NCI-H2107 treated with DMSO at 0.1 percent for 48 hours (cell line): ENCODE results near the gene EHMT2.
"Not testable (repeated sequence)": the region's sequence is repeated elsewhere in the genome, so short reads cannot be mapped to it uniquely, and the experiment has no call there.

Experiments used
- DNase-seq: peaks from one replicate; lab custom pipeline; 2025; ENCODE audit not compliant: unreplicated experiment; lab: John Stamatoyannopoulos, UW

EHMT2 gene

GRCh38 chr6:31871046-31871659, 26.3 kb downstream of the EHMT2 start:
- DNase-seq: no peak

DNA sequence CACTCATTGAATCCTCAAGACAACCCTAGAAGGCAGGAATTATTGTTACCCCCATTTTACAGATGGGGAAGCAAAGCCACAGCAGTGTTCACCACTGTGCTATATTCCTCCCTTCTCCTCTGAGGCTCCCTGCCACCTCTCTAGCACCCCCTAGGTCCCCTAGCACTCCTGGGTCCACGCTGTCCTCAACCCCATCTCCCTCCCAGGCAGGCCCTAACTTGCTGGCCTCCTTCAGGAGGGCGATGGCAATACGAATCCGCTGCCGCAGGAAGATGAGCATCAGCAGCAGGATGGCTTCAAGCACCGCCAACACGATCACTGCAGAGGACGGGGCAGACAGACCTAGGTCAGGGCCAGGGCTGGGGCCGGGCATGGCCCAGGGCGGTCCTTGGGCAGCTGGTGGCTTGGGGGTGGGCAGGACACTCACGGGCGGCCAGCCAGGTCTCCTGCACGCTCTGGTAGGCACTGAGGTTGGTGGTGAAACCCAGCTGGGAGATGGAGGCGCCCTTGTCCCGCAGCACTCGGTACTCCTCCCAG, 27.0 kb downstream of the EHMT2 start:
- no peak for DNase-seq

- DNase-seq: no peak
Measured at GRCh38 chr6:31869343-31869742, 28.2 kb downstream of the EHMT2 start.

- DNase-seq: not testable (repeated sequence)
Measured at GRCh38 chr6:31868658-31868971, 28.9 kb downstream of the EHMT2 start.

DNA sequence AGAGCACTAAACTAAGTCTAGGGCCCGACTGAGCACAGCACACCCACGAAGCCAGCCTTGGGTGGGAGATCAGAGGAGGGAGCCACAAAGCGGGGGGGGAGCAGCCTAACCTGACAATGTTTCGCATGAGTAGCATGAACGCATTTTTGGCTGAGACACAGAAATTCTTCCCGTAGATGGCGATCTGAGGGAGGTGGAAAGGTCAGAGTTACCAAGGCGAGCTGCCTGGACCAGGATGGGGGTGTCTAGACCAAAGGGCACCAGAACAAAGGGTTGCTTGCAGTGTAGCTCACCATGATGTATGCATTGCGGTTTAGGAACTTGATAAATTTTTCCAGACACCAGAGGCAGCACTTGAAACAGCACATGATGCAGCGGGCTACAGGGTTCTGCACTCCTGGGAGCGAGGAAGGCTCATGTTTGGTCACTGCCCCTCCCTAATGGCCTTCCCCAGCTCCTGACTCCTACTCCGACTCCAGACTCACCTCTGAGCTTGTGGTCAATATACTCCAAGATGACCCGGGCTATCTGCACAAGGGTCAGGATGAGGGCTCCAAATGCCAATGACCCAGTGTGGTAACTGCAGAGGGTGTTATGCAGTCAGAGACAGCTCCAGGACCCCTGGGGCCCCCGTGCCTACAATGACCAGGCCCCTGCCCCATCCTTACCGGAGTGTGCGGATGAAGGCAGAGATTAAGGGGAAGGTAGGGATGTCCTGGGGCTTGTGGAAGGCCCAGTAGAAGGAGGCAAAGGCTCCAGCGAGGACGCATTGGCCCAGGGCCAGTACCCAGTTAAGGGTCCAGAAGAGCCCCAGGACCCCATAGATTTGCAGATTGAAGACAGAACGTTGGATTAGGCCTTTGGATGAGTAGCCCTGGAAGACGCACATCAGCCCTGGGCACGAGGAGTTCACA, 32.0 kb downstream of the EHMT2 start:
- no peak for DNase-seq

DNA sequence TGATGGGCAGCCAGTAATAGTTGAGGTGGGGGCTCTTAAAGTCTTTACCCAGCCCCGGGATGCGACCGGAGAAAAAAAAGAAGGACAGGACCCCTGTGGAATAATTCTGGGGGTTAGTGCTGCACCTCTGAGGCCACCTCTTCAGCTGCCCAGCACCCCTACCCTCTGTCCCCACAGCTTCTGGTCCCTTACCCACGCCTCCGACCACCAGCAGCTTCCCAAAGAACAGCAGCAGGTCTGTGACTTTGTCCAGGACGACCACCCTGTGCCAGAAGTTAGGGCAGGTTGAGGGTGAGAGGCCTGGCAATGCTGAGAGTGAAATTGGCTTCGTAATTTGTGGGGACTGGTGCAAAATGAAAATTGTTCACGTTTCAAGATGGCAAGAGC, 32.7 kb downstream of the EHMT2 start:
- DNase-seq: no peak

DNA sequence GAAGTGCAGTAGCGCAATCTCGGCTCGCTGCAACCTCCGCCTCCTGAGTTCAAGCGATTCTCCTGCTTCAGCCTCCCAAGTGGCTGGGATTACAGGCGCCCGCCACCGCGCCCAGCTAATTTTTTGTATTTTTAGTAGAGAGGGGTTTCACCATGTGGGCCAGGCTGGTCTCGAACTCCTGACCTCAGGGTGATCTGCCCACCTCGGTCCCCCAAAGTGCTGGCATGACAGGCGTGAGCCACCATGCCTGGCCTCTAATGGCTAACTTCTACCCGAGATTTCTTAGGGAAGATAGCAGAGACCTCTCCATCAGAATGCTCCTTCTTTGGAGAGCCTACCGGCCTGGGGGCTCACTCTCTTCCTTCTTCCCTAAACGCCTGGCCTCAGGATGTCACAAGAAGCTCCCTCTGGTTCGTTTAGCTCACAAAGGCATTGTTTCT, 33.4 kb downstream of the EHMT2 start:
- not testable (repeated sequence) for DNase-seq

DNA sequence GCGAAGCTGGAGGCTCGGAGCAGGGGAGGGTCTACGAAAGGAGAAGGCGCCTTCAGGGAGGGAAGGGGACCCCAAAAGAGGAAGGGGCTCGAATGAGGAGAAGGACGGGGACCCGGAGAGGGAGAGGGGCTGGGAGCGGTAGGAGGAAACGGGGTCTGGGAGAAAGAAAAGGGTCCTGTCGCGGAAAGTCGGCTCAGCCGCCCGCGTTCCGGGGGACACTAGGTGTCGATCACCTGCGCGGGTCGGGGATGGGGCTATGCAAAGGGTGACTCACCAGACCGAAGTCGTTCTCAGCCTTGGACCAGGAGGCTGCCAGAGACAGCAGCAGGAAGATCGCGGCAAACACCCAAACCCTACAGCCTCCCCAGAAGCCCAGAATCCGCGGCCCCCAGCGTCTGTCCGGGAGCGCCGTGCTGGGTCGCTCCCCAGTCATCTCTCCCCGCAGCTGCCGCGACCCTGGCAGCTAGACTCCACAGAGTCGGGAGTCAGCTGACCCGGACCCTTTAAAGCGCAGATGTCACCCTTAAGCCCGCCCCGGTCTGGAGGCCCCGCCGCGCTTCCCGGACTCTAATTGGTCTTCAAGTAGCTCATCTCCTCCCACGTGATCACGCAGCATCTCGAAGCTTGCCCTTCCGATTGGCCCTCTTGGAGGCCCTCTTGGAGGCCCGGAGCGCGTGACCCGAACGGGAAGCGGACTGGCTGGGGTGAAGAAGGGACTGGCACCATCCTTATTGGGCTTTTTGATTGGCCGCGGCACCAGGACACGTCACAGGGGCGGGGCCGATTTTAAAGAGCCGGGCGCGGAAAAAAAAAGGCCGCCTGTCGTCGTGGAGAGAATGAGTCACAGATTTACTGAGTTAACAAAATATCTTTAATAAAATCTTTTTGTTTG, 34.9 kb downstream of the EHMT2 start, which contains the start of gene NEU1:
Gene NEU1 (minus strand): TSS at position 478 of the 892 bp plus-strand sequence. CDS start 45 bp downstream, at position 433.
- peak; percentile 89 for DNase-seq

DNA sequence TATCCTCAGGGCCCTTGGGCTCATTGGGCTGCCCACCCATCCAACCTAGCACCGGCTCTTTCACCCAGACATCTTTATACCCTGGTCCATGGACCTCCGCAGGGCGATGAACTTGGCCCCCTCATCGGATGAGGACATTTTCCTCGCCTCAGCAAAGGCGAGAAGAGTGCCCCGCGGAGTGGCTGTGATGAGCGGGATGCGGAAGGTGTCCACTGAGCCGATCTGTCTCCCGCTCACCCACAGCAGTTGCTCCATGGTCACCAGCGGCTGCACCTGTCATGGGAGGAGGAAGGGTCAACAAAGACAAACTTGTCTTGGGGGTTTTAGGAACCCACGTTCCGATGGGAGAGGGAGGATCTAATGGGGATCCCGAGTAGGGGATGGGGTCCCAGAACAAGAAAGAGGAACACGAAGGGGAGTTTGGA, 35.6 kb downstream of the EHMT2 start:
- DNase-seq: no peak

DNA sequence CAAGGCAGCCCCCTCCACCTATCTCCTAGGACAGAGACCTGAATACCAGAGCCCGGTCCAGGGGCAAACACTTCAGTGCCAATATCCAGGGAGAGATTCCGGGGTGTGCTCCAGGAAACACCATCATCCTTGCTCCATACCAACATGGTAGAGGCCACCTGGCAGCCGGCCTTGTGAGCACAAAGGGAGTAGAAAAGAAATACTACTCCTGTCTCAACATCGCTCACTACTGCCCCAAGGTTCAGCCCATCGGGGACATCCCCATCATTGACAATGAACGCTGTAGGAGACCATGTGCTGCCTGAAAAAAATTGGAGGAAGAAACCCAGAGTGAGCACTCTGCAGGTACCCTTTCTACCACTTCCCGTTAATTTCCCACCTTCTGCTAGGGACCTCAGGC, 36.3 kb downstream of the EHMT2 start:
- DNase-seq: no peak

GRCh38 chr6:31860349-31860748, 37.1 kb downstream of the EHMT2 start:
- no peak for DNase-seq

DNA sequence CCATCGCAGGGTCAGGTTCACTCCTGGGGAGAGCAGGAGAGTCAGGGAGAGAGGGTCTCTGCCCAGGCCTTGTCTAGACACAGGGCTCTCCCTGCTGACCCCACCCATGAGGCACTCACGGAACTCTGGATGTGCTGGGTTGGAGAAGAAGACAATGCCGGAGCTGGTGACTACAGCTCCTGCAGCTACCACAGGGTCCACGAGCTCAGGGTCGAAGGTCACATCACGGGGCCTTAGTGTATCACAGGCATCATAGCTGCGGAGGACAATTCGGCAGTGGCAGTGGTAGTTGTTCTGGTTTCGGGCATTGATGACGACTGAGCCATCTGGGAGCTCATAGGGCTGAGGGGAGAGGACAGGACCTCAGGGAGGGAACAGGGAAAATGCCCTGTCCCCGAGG, 37.6 kb downstream of the EHMT2 start:
- DNase-seq: no peak

DNA sequence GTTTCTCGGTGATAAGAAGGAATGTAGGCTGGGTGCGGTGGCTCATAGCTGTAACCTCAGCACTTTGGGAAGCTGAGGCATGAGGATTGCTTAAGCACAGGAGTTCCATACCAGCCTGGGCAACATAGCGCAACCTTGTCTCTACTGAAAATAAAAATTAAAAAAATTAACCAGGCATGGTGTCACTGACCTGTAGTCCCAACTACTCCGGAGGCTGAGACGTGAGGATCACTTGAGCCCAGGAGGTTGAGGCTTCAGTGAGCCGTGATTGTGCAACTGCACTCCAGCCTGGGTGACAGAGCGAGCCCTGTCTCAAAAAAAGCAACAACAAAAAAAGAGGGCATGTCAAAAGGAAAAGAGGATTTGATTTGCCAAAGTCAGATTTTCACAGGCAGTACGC, 38.8 kb downstream of the EHMT2 start:
- no peak for DNase-seq

GRCh38 chr6:31857774-31858173, 39.7 kb downstream of the EHMT2 start:
- DNase-seq: not testable (repeated sequence)

GRCh38 chr6:31851980-31852718, 45.3 kb downstream of the EHMT2 start:
- not testable (repeated sequence) for DNase-seq

DNA sequence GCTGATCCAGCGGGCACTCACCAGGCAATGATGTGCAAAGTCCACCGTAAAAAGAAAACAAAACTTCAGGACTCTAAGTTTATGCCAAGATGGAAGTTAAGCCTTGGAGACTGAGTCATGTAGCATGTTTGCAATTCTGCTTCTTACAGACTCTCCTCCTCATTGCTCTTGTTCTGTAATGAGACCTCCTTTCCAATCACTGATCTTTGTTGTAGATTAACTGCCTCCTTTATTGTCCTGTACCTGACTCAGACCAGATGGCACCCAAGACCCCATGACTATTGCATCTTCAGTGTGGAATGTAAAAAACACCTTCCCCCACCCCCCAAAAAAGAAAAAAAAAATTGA, 46.0 kb downstream of the EHMT2 start:
- no peak for DNase-seq

- no peak for DNase-seq
Measured at GRCh38 chr6:31850765-31851484, 46.6 kb downstream of the EHMT2 start.

GRCh38 chr6:31847276-31847978, 50.1 kb downstream of the EHMT2 start:
- DNase-seq: no peak

DNA sequence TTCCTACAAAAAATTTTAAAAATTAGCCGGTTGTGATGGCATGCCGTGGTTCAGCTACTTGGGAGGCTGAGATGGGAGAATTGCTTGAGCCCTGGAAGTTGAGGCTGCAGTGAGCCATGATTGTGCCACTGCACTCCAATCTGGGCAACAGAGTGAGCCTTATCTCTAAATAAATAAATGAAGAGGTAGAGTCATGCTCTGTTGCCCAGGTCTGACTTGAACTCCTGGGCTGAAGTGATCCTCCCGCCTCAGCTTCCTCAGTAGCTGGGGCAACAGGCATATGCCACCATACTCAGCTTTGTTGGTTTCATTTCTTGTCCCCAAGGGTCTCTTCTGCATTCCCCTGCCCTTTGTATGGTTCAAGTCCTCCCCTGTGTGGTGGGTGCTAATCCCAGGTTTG, 53.0 kb downstream of the EHMT2 start:
- no peak for DNase-seq
